ENCODE data around the gene VPS45. TPM values are rescaled to one million over a fixed set of nuclear protein-coding genes. Genes with fewer than 3 reads are reported as not detected.

Gene VPS45
- total and polyA plus RNA-seq, 2 experiments from 2014 or later = 41.7 to 42.0 TPM

- H3K4me1 ChIP-seq (ENCODE audit: insufficient read depth) = no peaks in the 10 kb centered on the region
- H3K9me3 ChIP-seq (ENCODE audit: low read depth) = no peaks in the 10 kb centered on the region
- no peaks in the 10 kb centered on the region for H4K20me1 ChIP-seq (ENCODE audit: insufficient read depth)
- DNase-seq = no peak
- H3K4me3 ChIP-seq = no peak overlapping the region
- TF ChIP-seq EZH2 (IDR thresholded peaks at IDR 0.05; ENCODE audit: insufficient read depth, poor library complexity, severe bottlenecking) (no peak), EZH2phosphoT487 (IDR thresholded peaks at IDR 0.05; ENCODE audit: insufficient read depth, low read depth) (no peak)
- no peak overlapping the region for H3K4me2 ChIP-seq (ENCODE audit: unreplicated experiment)
- no peaks in the 10 kb centered on the region for H3F3A ChIP-seq (ENCODE audit: insufficient read depth)
- H3K27ac ChIP-seq = no peak overlapping the region
- no peaks in the 10 kb centered on the region for H3K79me2 ChIP-seq (ENCODE audit: insufficient read depth)
- 93 to 96% methylated on average over 3 of the region's 3 CpGs for WGBS, 2 experiments (ENCODE audit: low coverage in 1 of 2, low lambda C conversion rate in 2 of 2, missing lambda C conversion rate in 2 of 2)
- no peaks in the 10 kb centered on the region for H3K27me3 ChIP-seq (replicated peaks; ENCODE audit: insufficient read depth)
- no peak overlapping the region for H3K9ac ChIP-seq
- no peaks in the 10 kb centered on the region for H3K9me2 ChIP-seq (ENCODE audit: insufficient read depth)
- in situ Hi-C loops (cut with MboI) = no loop called here
- H3K36me3 ChIP-seq (ENCODE audit: low read depth) = peaks cover 17% of the 10 kb centered on the region
- H2AFZ ChIP-seq = no peak overlapping the region
Measured at GRCh38 chr1:150109586-150109985, 42.0 kb downstream of the VPS45 start.

DNA sequence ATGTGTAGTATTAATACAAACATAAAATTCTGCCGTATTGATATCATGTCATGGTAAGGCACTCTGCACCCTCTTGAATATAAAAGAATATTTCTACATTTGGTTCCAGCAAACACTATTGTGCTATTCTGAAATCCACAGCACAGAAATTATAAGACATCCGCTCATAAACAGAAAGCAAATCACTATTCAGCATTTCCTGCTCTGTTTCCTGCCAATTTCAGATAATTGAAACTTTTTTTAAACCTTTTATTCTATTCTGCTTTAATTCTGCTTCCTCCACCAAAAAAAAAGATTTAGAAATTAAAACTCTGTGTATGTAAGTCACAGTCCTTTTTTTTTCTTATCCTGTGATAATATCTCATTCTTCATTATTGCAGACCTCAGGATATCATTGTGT is 42.5 kb downstream of the VPS45 start:
- in situ Hi-C loops (cut with MboI) = no loop called here
- no peaks in the 10 kb centered on the region for H3K4me1 ChIP-seq (ENCODE audit: insufficient read depth)
- no peak for DNase-seq
- no peaks in the 10 kb centered on the region for H3K9me3 ChIP-seq (ENCODE audit: low read depth)
- H4K20me1 ChIP-seq (ENCODE audit: insufficient read depth) = no peaks in the 10 kb centered on the region
- no peaks in the 10 kb centered on the region for H3K79me2 ChIP-seq (ENCODE audit: insufficient read depth)
- no peak overlapping the region for H3K4me3 ChIP-seq
- H3K9me2 ChIP-seq (ENCODE audit: insufficient read depth) = no peaks in the 10 kb centered on the region
- TF ChIP-seq EZH2phosphoT487 (IDR thresholded peaks at IDR 0.05; ENCODE audit: insufficient read depth, low read depth) (no peak), EZH2 (IDR thresholded peaks at IDR 0.05; ENCODE audit: insufficient read depth, poor library complexity, severe bottlenecking) (no peak)
- peaks cover 16% of the 10 kb centered on the region for H3K36me3 ChIP-seq (ENCODE audit: low read depth)
- H3K27ac ChIP-seq = no peak overlapping the region
- H3F3A ChIP-seq (ENCODE audit: insufficient read depth) = no peaks in the 10 kb centered on the region
- no peak overlapping the region for H3K9ac ChIP-seq
- no peaks in the 10 kb centered on the region for H3K27me3 ChIP-seq (replicated peaks; ENCODE audit: insufficient read depth)
- 96 to 98% methylated on average over 2 of the region's 2 CpGs for WGBS, 2 experiments (ENCODE audit: low coverage in 1 of 2, low lambda C conversion rate in 2 of 2, missing lambda C conversion rate in 2 of 2)
- H2AFZ ChIP-seq = no peak overlapping the region
- H3K4me2 ChIP-seq (ENCODE audit: unreplicated experiment) = no peak overlapping the region

- TF ChIP-seq EZH2phosphoT487 (IDR thresholded peaks at IDR 0.05; ENCODE audit: insufficient read depth, low read depth) (no peak), EZH2 (IDR thresholded peaks at IDR 0.05; ENCODE audit: insufficient read depth, poor library complexity, severe bottlenecking) (no peak)
- H4K20me1 ChIP-seq (ENCODE audit: insufficient read depth) = no peaks in the 10 kb centered on the region
- 86 to 89% methylated on average over 5 of the region's 5 CpGs for WGBS, 2 experiments (ENCODE audit: low coverage in 1 of 2, low lambda C conversion rate in 2 of 2, missing lambda C conversion rate in 2 of 2)
- in situ Hi-C loops (cut with MboI) = no loop called here
- peaks cover 15% of the 10 kb centered on the region for H3K36me3 ChIP-seq (ENCODE audit: low read depth)
- no peaks in the 10 kb centered on the region for H3K9me3 ChIP-seq (ENCODE audit: low read depth)
- H3K4me2 ChIP-seq (ENCODE audit: unreplicated experiment) = no peak overlapping the region
- H3K9me2 ChIP-seq (ENCODE audit: insufficient read depth) = no peaks in the 10 kb centered on the region
- H3F3A ChIP-seq (ENCODE audit: insufficient read depth) = no peaks in the 10 kb centered on the region
- no peaks in the 10 kb centered on the region for H3K79me2 ChIP-seq (ENCODE audit: insufficient read depth)
- no peak overlapping the region for H3K4me3 ChIP-seq
- H3K4me1 ChIP-seq (ENCODE audit: insufficient read depth) = no peaks in the 10 kb centered on the region
- no peak overlapping the region for H3K27ac ChIP-seq
- H3K27me3 ChIP-seq (replicated peaks; ENCODE audit: insufficient read depth) = no peaks in the 10 kb centered on the region
- DNase-seq = no peak
- H2AFZ ChIP-seq = no peak overlapping the region
- no peak overlapping the region for H3K9ac ChIP-seq
Measured at GRCh38 chr1:150111670-150112069, 44.1 kb downstream of the VPS45 start.

GRCh38 chr1:150115121-150115520 is 47.5 kb downstream of the VPS45 start:
- Histone ChIP-seq H3K4me3 (no peak overlapping the region), H3K79me2 (ENCODE audit: insufficient read depth) (no peaks in the 10 kb centered on the region), H3K27ac (no peak overlapping the region), H3K9ac (no peak overlapping the region), H2AFZ (no peak overlapping the region), H3K9me2 (ENCODE audit: insufficient read depth) (no peaks in the 10 kb centered on the region), H4K20me1 (ENCODE audit: insufficient read depth) (no peaks in the 10 kb centered on the region), H3F3A (ENCODE audit: insufficient read depth) (no peaks in the 10 kb centered on the region), H3K4me1 (ENCODE audit: insufficient read depth) (no peaks in the 10 kb centered on the region), H3K27me3 (replicated peaks; ENCODE audit: insufficient read depth) (no peaks in the 10 kb centered on the region), H3K4me2 (ENCODE audit: unreplicated experiment) (no peak overlapping the region), H3K36me3 (ENCODE audit: low read depth) (peaks cover 15% of the 10 kb centered on the region), H3K9me3 (ENCODE audit: low read depth) (no peaks in the 10 kb centered on the region)
- no peak for DNase-seq
- in situ Hi-C loops (cut with MboI) = no loop called here
- TF ChIP-seq EZH2phosphoT487 (IDR thresholded peaks at IDR 0.05; ENCODE audit: insufficient read depth, low read depth) (no peak), EZH2 (IDR thresholded peaks at IDR 0.05; ENCODE audit: insufficient read depth, poor library complexity, severe bottlenecking) (no peak)
- WGBS, 2 experiments (ENCODE audit: low coverage in 1 of 2, low lambda C conversion rate in 2 of 2, missing lambda C conversion rate in 2 of 2) = 59 to 70% methylated on average over 1 of the region's 1 CpG

DNA sequence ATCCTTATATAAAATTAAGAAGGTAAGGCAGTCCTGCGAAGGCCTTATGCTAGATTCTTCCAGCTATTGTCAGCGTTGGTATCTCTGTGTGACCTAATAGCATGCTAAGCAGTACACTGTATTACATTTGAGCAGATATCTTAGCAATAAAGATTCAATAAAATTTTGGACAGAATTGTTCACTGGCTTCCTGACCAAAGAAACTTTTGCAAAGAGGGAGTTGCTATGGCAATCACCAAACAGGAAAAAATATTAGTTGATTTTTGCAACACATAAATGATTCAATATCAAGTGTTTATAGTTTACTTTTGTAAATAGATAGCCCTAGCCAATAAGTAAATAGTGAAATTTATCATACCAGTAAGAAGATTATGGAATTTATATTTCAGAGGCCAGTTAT is 51.1 kb downstream of the VPS45 start:
- Histone ChIP-seq H3K4me2 (ENCODE audit: unreplicated experiment) (no peak overlapping the region), H3F3A (ENCODE audit: insufficient read depth) (no peaks in the 10 kb centered on the region), H4K20me1 (ENCODE audit: insufficient read depth) (no peaks in the 10 kb centered on the region), H3K36me3 (ENCODE audit: low read depth) (peaks cover 12% of the 10 kb centered on the region), H3K9ac (no peak overlapping the region), H3K9me3 (ENCODE audit: low read depth) (no peaks in the 10 kb centered on the region), H3K27ac (no peak overlapping the region), H3K9me2 (ENCODE audit: insufficient read depth) (no peaks in the 10 kb centered on the region), H3K4me1 (ENCODE audit: insufficient read depth) (peaks cover 3% of the 10 kb centered on the region; the same call in 1 of the 2 replicates), H3K27me3 (replicated peaks; ENCODE audit: insufficient read depth) (no peaks in the 10 kb centered on the region), H2AFZ (no peak overlapping the region), H3K79me2 (ENCODE audit: insufficient read depth) (no peaks in the 10 kb centered on the region), H3K4me3 (no peak overlapping the region)
- TF ChIP-seq EZH2phosphoT487 (IDR thresholded peaks at IDR 0.05; ENCODE audit: insufficient read depth, low read depth) (no peak), EZH2 (IDR thresholded peaks at IDR 0.05; ENCODE audit: insufficient read depth, poor library complexity, severe bottlenecking) (no peak)
- 30 to 38% methylated on average over 2 of the region's 2 CpGs for WGBS, 2 experiments (ENCODE audit: low coverage in 1 of 2, low lambda C conversion rate in 2 of 2, missing lambda C conversion rate in 2 of 2)
- in situ Hi-C loops (cut with MboI) = no loop called here
- peak; percentile 12 for DNase-seq
